Muscle of leg (tissue), 11 donors: ENCODE data around the gene PHOSPHO2. TPM values are rescaled to one million over a fixed set of nuclear protein-coding genes. Genes with fewer than 3 reads are reported as not detected.

Experiments used
- DNase-seq: peaks from one replicate; pipeline ENCODE4 v3.0.0; 2013
- H3K27ac ChIP-seq: one replicate; pipeline ENCODE4 v1.5.1; 2013; ENCODE audit warnings: mild to moderate bottlenecking, low read length, control low read depth
- H3K27me3 ChIP-seq: one replicate; pipeline ENCODE4 v1.6.1; 2013; ENCODE audit warnings: low read length; ENCODE audit not compliant: control insufficient read depth, insufficient read depth
- H3K36me3 ChIP-seq: one replicate; pipeline ENCODE4 v1.6.1; 2013; ENCODE audit warnings: low read length; ENCODE audit not compliant: control insufficient read depth, insufficient read depth
- H3K4me1 ChIP-seq: one replicate; pipeline ENCODE4 v1.6.1; 2013; ENCODE audit warnings: low read length; ENCODE audit not compliant: control insufficient read depth, insufficient read depth
- H3K4me3 ChIP-seq: one replicate; pipeline ENCODE4 v1.5.1; 2013; ENCODE audit warnings: low read length, control low read depth
- H3K9me3 ChIP-seq: replicated peaks from 2 replicates; pipeline ENCODE4 v1.6.1; 2013; ENCODE audit warnings: low read depth, low read length; ENCODE audit not compliant: control insufficient read depth
- WGBS: methylation state at CpG from one replicate; pipeline ENCODE4 v1.1.5; 2013; ENCODE audit warnings: missing lambda C conversion rate; ENCODE audit not compliant: insufficient coverage; 5-methylcytosine and 5-hydroxymethylcytosine counted together
- polyA plus RNA-seq, 8 donors: library from polyadenylated mRNA; unstranded; fragments of 120-200 nt; gene quantifications; one replicate each; pipeline versions ENCODE4 v1.2.1 to v1.2.3, GENCODE V29; 2013; ENCODE audit warnings: inconsistent platforms in 1 of 8, low replicate concordance in 1 of 8; ENCODE audit not compliant: insufficient read length in 8 of 8, insufficient read depth in 1 of 8
- total RNA-seq: library from RNA; stranded (reverse); fragments of 120-200 nt; gene quantifications from one replicate; pipeline ENCODE4 v1.2.4, GENCODE V29; 2013

PHOSPHO2 gene
- total and polyA plus RNA-seq, 9 donors, result 2.7 to 8.2 (median 4.4) TPM

GRCh38 chr2:169732075-169732474, 37.8 kb downstream of the PHOSPHO2 start:
- H3K4me1 ChIP-seq, result peaks cover 12% of the 10 kb centered on the region
- H3K36me3 ChIP-seq, result no peaks in the 10 kb centered on the region
- DNase-seq, result no peak
- no peaks in the 10 kb centered on the region for H3K27me3 ChIP-seq
- no peak overlapping the region for H3K27ac ChIP-seq
- H3K9me3 ChIP-seq, result no peaks in the 10 kb centered on the region
- 67% methylated on average over 1 of the region's 5 CpGs for WGBS
- H3K4me3 ChIP-seq, result no peak overlapping the region

- Histone ChIP-seq H3K9me3 (no peaks in the 10 kb centered on the region), H3K27ac (peak overlapping the region; percentile 90), H3K27me3 (no peaks in the 10 kb centered on the region), H3K4me3 (peak overlapping the region; percentile 66), H3K36me3 (no peaks in the 10 kb centered on the region), H3K4me1 (peaks cover 14% of the 10 kb centered on the region)
- peak; percentile 50 for DNase-seq
- 79% methylated on average over 7 of the region's 13 CpGs for WGBS
Observed at GRCh38 chr2:169732583-169733358, 38.5 kb downstream of the PHOSPHO2 start.

- DNase-seq, result peak; percentile 57
- peaks cover 14% of the 10 kb centered on the region for H3K4me1 ChIP-seq
- H3K36me3 ChIP-seq, result no peaks in the 10 kb centered on the region
- no peaks in the 10 kb centered on the region for H3K27me3 ChIP-seq
- H3K9me3 ChIP-seq, result no peaks in the 10 kb centered on the region
- H3K27ac ChIP-seq, result peak overlapping the region; percentile 76
- peak overlapping the region; percentile 61 for H3K4me3 ChIP-seq
- WGBS, result under 1% methylated on average over 47 of the region's 69 CpGs
Observed at GRCh38 chr2:169734169-169734847, 40.0 kb downstream of the PHOSPHO2 start.

- no peaks in the 10 kb centered on the region for H3K9me3 ChIP-seq
- no peak for DNase-seq
- no peak overlapping the region for H3K4me3 ChIP-seq
- H3K27me3 ChIP-seq, result no peaks in the 10 kb centered on the region
- WGBS, result no CpG with 5 or more reads among the region's 4 CpGs
- no peaks in the 10 kb centered on the region for H3K36me3 ChIP-seq
- H3K4me1 ChIP-seq, result peaks cover 14% of the 10 kb centered on the region
- H3K27ac ChIP-seq, result no peak overlapping the region
Observed at GRCh38 chr2:169735623-169736022, 41.4 kb downstream of the PHOSPHO2 start.

- peaks cover 3% of the 10 kb centered on the region for H3K36me3 ChIP-seq
- peak overlapping the region; percentile 33 for H3K27ac ChIP-seq
- H3K9me3 ChIP-seq, result no peaks in the 10 kb centered on the region
- WGBS, result 69% methylated on average over 2 of the region's 5 CpGs
- H3K4me3 ChIP-seq, result peak overlapping the region; percentile 6
- DNase-seq, result peak; percentile 48
- no peaks in the 10 kb centered on the region for H3K27me3 ChIP-seq
- H3K4me1 ChIP-seq, result peaks cover 14% of the 10 kb centered on the region
Observed at GRCh38 chr2:169736902-169737301, 42.6 kb downstream of the PHOSPHO2 start.

GRCh38 chr2:169738566-169739229, 44.4 kb downstream of the PHOSPHO2 start:
- Histone ChIP-seq H3K9me3 (no peaks in the 10 kb centered on the region), H3K4me3 (no peak overlapping the region), H3K27ac (no peak overlapping the region), H3K36me3 (peaks cover 12% of the 10 kb centered on the region), H3K4me1 (peaks cover 6% of the 10 kb centered on the region), H3K27me3 (no peaks in the 10 kb centered on the region)
- DNase-seq, result no peak
- 74% methylated on average over 3 of the region's 5 CpGs for WGBS

GRCh38 chr2:169739351-169739750, 45.1 kb downstream of the PHOSPHO2 start:
- Histone ChIP-seq H3K27me3 (no peaks in the 10 kb centered on the region), H3K4me3 (no peak overlapping the region), H3K27ac (no peak overlapping the region), H3K9me3 (no peaks in the 10 kb centered on the region), H3K36me3 (peaks cover 12% of the 10 kb centered on the region), H3K4me1 (peaks cover 6% of the 10 kb centered on the region)
- no CpG with 5 or more reads among the region's 1 CpG for WGBS
- no peak for DNase-seq

- Histone ChIP-seq H3K4me1 (no peaks in the 10 kb centered on the region), H3K9me3 (no peaks in the 10 kb centered on the region), H3K27me3 (no peaks in the 10 kb centered on the region), H3K27ac (no peak overlapping the region), H3K4me3 (no peak overlapping the region), H3K36me3 (peaks cover 29% of the 10 kb centered on the region)
- peak; percentile 82 for DNase-seq
- 30% methylated on average over 2 of the region's 4 CpGs for WGBS
Observed at GRCh38 chr2:169743549-169743948, 49.3 kb downstream of the PHOSPHO2 start.

GRCh38 chr2:169746240-169746639, 52.0 kb downstream of the PHOSPHO2 start:
- no peak overlapping the region for H3K4me3 ChIP-seq
- no CpG with 5 or more reads among the region's 2 CpGs for WGBS
- H3K27ac ChIP-seq, result no peak overlapping the region
- no peaks in the 10 kb centered on the region for H3K4me1 ChIP-seq
- peaks cover 41% of the 10 kb centered on the region for H3K36me3 ChIP-seq
- no peaks in the 10 kb centered on the region for H3K27me3 ChIP-seq
- DNase-seq, result no peak
- no peaks in the 10 kb centered on the region for H3K9me3 ChIP-seq

- DNase-seq, result no peak
- Histone ChIP-seq H3K27me3 (no peaks in the 10 kb centered on the region), H3K27ac (no peak overlapping the region), H3K4me3 (no peak overlapping the region), H3K9me3 (no peaks in the 10 kb centered on the region), H3K4me1 (no peaks in the 10 kb centered on the region), H3K36me3 (peaks cover 32% of the 10 kb centered on the region)
- 42% methylated on average over 2 of the region's 6 CpGs for whole genome bisulfite sequencing
Observed at GRCh38 chr2:169748319-169748718, 54.0 kb downstream of the PHOSPHO2 start.
